ENCODE results near the gene LMNTD2.

LMNTD2 gene

GRCh38 chr11:567629-568292 lies 7.2 kb upstream of the LMNTD2 start:
- DNase-seq (ENCODE audit: low read depth, low spot score) = no peak
- H3K9ac ChIP-seq (ENCODE audit: insufficient read length) = peak overlapping the region; percentile 73
- TF ChIP-seq POLR2AphosphoS5 (IDR thresholded peaks at IDR 0.05; ENCODE audit: borderline replicate concordance, low read depth, low read length) (no peak), EZH2 (IDR thresholded peaks at IDR 0.05) (no peak), FOXP2 (optimal IDR thresholded peaks at IDR 0.05; ENCODE audit: control extremely low read depth, extremely low read length, insufficient read depth) (no peak)
- H3K36me3 ChIP-seq (ENCODE audit: insufficient read depth, low read length) = no peaks in the 10 kb centered on the region
- H3K9me3 ChIP-seq (ENCODE audit: low read depth, low read length) = no peaks in the 10 kb centered on the region
- H3K4me3 ChIP-seq = peak overlapping the region; percentile 80
- no peak overlapping the region for H3K27ac ChIP-seq

GRCh38 chr11:567011-567628 lies 6.6 kb upstream of the LMNTD2 start:
- no peak overlapping the region for H3K9ac ChIP-seq (ENCODE audit: insufficient read length)
- DNase-seq (ENCODE audit: low read depth, low spot score) = no peak
- TF ChIP-seq EZH2 (IDR thresholded peaks at IDR 0.05) (no peak), FOXP2 (optimal IDR thresholded peaks at IDR 0.05; ENCODE audit: control extremely low read depth, extremely low read length, insufficient read depth) (no peak), POLR2AphosphoS5 (IDR thresholded peaks at IDR 0.05; ENCODE audit: borderline replicate concordance, low read depth, low read length) (no peak)
- no peak overlapping the region for H3K27ac ChIP-seq
- H3K36me3 ChIP-seq (ENCODE audit: insufficient read depth, low read length) = no peaks in the 10 kb centered on the region
- peak overlapping the region; percentile 80 for H3K4me3 ChIP-seq
- H3K9me3 ChIP-seq (ENCODE audit: low read depth, low read length) = no peaks in the 10 kb centered on the region

DNA sequence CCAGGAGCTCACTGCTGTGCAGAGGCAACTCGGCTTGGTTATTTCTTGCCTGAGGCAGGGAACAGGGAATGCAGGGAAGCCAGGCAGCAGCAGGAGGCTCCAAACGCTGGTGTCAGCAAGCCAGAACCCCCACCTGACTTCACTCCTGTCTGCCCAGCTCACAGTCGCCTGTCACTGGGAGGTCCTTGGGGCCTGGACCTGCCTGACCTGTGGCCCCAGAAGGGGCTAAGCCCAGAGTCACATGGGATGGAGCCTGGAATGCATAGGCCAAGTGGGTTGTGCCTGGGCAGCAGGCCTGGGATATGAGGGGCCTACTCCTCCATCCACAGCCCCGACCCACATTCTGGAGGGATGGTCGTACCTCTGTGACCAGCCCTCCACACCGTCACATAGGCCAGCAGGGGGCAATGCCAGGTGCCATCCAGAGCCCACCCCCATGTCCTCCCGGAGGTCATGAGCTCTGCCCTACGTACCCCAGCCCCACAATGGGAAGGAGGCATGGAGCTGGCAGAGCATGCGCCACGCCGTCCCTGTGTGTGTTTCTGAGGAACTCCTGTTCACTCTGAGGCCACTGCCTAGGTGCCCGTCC lies 5.5 kb upstream of the LMNTD2 start:
- Histone ChIP-seq H3K9ac (ENCODE audit: insufficient read length) (no peak overlapping the region), H3K9me3 (ENCODE audit: low read depth, low read length) (no peaks in the 10 kb centered on the region), H3K27ac (peak overlapping the region; percentile 85), H3K4me3 (peak overlapping the region; percentile 43), H3K36me3 (ENCODE audit: insufficient read depth, low read length) (no peaks in the 10 kb centered on the region)
- TF ChIP-seq POLR2AphosphoS5 (IDR thresholded peaks at IDR 0.05; ENCODE audit: borderline replicate concordance, low read depth, low read length) (no peak; the same call in 1 of the 2 replicates), FOXP2 (optimal IDR thresholded peaks at IDR 0.05; ENCODE audit: control extremely low read depth, extremely low read length, insufficient read depth) (no peak), EZH2 (IDR thresholded peaks at IDR 0.05) (no peak)
- no peak for DNase-seq (ENCODE audit: low read depth, low spot score)

- no peak overlapping the region for H3K4me3 ChIP-seq
- H3K9me3 ChIP-seq (ENCODE audit: low read depth, low read length) = no peaks in the 10 kb centered on the region
- no peak overlapping the region for H3K27ac ChIP-seq
- no peak for DNase-seq (ENCODE audit: low read depth, low spot score)
- H3K36me3 ChIP-seq (ENCODE audit: insufficient read depth, low read length) = no peaks in the 10 kb centered on the region
- TF ChIP-seq POLR2AphosphoS5 (IDR thresholded peaks at IDR 0.05; ENCODE audit: borderline replicate concordance, low read depth, low read length) = no peak
- TF ChIP-seq EZH2 (IDR thresholded peaks at IDR 0.05) = no peak
- TF ChIP-seq FOXP2 (optimal IDR thresholded peaks at IDR 0.05; ENCODE audit: control extremely low read depth, extremely low read length, insufficient read depth) = no peak
- H3K9ac ChIP-seq (ENCODE audit: insufficient read length) = no peak overlapping the region
Observed at GRCh38 chr11:563812-564578, 3.5 kb upstream of the LMNTD2 start.

- Histone ChIP-seq H3K9me3 (ENCODE audit: low read depth, low read length) (no peaks in the 10 kb centered on the region), H3K9ac (ENCODE audit: insufficient read length) (no peak overlapping the region), H3K27ac (no peak overlapping the region), H3K4me3 (no peak overlapping the region), H3K36me3 (ENCODE audit: insufficient read depth, low read length) (no peaks in the 10 kb centered on the region)
- no peak for DNase-seq (ENCODE audit: low read depth, low spot score)
- no peak for TF ChIP-seq EZH2 (IDR thresholded peaks at IDR 0.05)
- no peak for TF ChIP-seq FOXP2 (optimal IDR thresholded peaks at IDR 0.05; ENCODE audit: control extremely low read depth, extremely low read length, insufficient read depth)
- TF ChIP-seq POLR2AphosphoS5 (IDR thresholded peaks at IDR 0.05; ENCODE audit: borderline replicate concordance, low read depth, low read length) = no peak
Observed at GRCh38 chr11:563066-563811, 2.7 kb upstream of the LMNTD2 start.

DNA sequence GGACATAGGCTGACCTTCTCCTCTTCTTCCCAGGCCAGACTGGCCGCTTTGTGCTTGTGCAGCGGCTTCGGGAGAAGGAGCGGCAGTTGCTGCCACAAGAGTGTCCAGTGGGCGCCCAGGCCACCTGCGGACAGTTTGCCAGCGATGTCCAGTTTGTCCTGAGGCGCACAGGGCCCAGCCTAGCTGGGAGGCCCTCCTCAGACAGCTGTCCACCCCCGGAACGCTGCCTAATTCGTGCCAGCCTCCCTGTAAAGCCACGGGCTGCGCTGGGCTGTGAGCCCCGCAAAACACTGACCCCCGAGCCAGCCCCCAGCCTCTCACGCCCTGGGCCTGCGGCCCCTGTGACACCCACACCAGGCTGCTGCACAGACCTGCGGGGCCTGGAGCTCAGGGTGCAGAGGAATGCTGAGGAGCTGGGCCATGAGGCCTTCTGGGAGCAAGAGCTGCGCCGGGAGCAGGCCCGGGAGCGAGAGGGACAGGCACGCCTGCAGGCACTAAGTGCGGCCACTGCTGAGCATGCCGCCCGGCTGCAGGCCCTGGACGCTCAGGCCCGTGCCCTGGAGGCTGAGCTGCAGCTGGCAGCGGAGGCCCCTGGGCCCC lies 1.6 kb upstream of the LMNTD2 start:
- Histone ChIP-seq H3K27ac (no peak overlapping the region), H3K9ac (ENCODE audit: insufficient read length) (no peak overlapping the region), H3K36me3 (ENCODE audit: insufficient read depth, low read length) (no peaks in the 10 kb centered on the region), H3K4me3 (peak overlapping the region; percentile 87), H3K9me3 (ENCODE audit: low read depth, low read length) (no peaks in the 10 kb centered on the region)
- no peak for DNase-seq (ENCODE audit: low read depth, low spot score)
- TF ChIP-seq FOXP2 (optimal IDR thresholded peaks at IDR 0.05; ENCODE audit: control extremely low read depth, extremely low read length, insufficient read depth) = no peak

GRCh38 chr11:561148-562003 lies 838 bp upstream of the LMNTD2 start:
- TF ChIP-seq FOXP2 (optimal IDR thresholded peaks at IDR 0.05; ENCODE audit: control extremely low read depth, extremely low read length, insufficient read depth) = no peak
- no peak for TF ChIP-seq POLR2AphosphoS5 (IDR thresholded peaks at IDR 0.05; ENCODE audit: borderline replicate concordance, low read depth, low read length)
- no peak for TF ChIP-seq EZH2 (IDR thresholded peaks at IDR 0.05)

More at GRCh38 chr11:561148-562003, 838 bp upstream of the LMNTD2 start:
- Histone ChIP-seq H3K27ac (no peak overlapping the region), H3K36me3 (ENCODE audit: insufficient read depth, low read length) (no peaks in the 10 kb centered on the region), H3K4me3 (peak overlapping the region; percentile 87), H3K9ac (ENCODE audit: insufficient read length) (peak overlapping the region; percentile 67), H3K9me3 (ENCODE audit: low read depth, low read length) (no peaks in the 10 kb centered on the region)
- no peak for DNase-seq (ENCODE audit: low read depth, low spot score)
